Motor neuron (in vitro differentiated cells): ENCODE data around the gene HHIPL1. TPM values are rescaled to one million over a fixed set of nuclear protein-coding genes. Genes with fewer than 3 reads are reported as not detected.

Experiments
- ATAC-seq, 8 experiments: fragments of 200-7000 bp; cut with Tn5 transposase; replicated peaks in 6 of 8; 2 replicates each; pipeline ENCODE4 v1.8.0; 2021; ENCODE audit warnings: mild to moderate bottlenecking in 8 of 8, moderate library complexity in 8 of 8
- H3K27ac ChIP-seq, 2 donors: fragments of 250-450 bp; sonication (Bioruptor Pico); 2 replicates each; pipeline ENCODE4 v1.9.0; 2021; ENCODE audit warnings: antibody characterized with exemption in 2 of 2, mild to moderate bottlenecking in 2 of 2, moderate library complexity in 1 of 2
- H3K4me1 ChIP-seq, 2 donors: fragments of 250-450 bp; sonication (Bioruptor Pico); replicated peaks in 1 of 2; 2 replicates each; pipeline ENCODE4 v1.6.1; 2021; ENCODE audit warnings: antibody characterized with exemption in 2 of 2, mild to moderate bottlenecking in 2 of 2, moderate library complexity in 1 of 2
- H3K4me3 ChIP-seq, 5 donors: fragments of 250-450 bp; sonication (Bioruptor Pico); 2 replicates each; pipeline ENCODE4 v1.9.0; 2021; ENCODE audit warnings: antibody characterized with exemption in 5 of 5, mild to moderate bottlenecking in 5 of 5, moderate library complexity in 4 of 5
- WGBS, 10 experiments: fragments of 450-650 bp; shearing (Covaris generic); methylation state at CpG; one replicate each; pipeline ENCODE4 v1.0.0; 2022; 5-methylcytosine and 5-hydroxymethylcytosine counted together
- in situ Hi-C, 9 experiments: fragments of 400-800 bp; cut with MboI; loops; one replicate each; pipeline ENCODE4 v1.15.0; 2021; ENCODE audit warnings: low sequenced_read_pairs in 9 of 9, low pct_unique_long_range_greater_than_20kb in 2 of 9; ENCODE audit not compliant: unreplicated experiment in 9 of 9
- total RNA-seq, 8 experiments: library from RNA; unstranded; fragments of 300-600 nt; gene quantifications; 2 replicates each; pipeline versions ENCODE4 v1.2.3 to v1.2.4, GENCODE V29; 2022

HHIPL1 gene
- total RNA-seq, 8 experiments from 2014 or later, result 0.84 to 2.3 (median 1.9) TPM

DNA sequence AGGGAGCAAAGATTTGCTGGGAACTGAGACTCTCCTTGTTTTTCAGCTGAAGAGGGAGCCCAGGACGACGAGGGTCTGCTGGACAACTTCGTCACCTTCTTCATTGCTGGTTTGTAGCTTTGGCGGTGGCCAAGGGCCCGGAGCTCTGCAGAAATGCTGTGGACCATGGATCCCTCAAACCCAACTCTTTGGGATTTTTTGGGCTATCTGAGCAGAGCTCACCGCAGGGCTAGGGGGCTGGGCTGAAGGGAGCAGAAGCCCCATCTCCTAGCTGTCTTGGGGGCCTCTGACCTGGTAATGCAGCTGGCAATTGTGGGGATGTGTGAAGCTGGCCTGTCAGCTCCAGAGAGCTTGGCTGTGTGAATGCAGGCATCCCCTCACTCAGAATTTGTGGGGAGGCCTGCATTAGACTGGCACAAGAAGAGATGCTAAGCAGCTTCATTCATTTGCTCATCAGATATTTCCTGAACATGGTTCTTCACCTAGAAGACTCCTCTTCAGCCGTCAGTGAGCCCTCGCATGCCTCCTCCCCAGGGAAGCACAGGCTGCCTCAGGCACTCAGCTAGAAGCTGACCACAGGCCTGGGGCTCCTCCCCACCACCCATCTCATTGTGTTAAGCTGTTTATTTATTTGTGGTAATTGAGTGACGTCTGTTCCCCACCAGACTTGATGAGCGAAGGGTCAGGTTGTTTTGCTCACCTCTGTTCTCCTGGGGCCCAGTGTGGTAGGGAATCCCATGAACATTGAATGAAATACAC, 71.3 kb downstream of the HHIPL1 start:
- 50 to 100% (median 80%) methylated on average over 1 to 4 of the region's 10 CpGs; no CpG with 5 or more reads in 2 of the 10 experiments for WGBS, 10 experiments
- in situ Hi-C loops, result no loop called here
- Histone ChIP-seq H3K27ac (no peak overlapping the region), H3K4me3 (no peak overlapping the region), H3K4me1 (peaks cover 0 to 4% of the 10 kb centered on the region in 2 donors)
- ATAC-seq, result no peak

DNA sequence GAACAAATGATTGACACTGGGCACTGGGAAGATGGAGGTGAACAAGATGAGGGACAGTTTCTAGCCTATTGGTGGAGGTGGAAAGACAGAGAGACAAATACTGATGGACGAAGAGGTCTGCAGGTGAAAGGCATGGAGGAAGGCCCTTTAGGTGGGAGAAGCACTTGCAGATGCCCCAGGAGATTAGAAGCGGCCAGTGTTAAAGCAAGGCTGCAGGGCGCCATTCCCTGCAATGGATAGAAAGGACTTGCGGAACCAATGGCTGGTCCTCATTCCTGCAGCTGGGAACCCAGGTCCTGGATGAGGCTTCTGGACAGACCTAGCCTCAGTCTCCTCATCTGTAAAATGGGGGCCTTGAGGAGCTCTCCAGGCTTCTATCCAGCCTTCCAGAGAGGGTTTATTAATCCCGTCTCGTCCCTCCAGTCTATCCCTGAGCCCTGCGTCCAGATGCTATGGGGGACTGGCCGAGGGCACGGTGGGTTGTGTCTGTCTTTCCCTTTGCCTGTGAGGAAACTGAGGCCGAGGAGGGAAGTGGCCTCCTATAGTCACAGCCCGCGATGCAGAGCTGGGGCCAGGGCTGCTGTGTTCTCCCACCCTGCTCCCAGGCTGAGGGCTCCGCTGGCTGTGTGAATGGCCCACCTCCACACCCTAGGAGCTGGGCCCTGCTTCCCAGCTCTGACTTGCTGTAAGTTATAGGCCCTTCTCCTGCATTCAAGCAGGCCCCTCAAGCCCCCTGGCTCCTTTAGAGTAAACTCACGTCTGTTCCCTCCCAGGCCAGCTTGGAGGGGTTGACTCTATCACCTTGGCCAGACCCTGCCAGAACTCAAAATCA, 72.1 kb downstream of the HHIPL1 start:
- ATAC-seq, result no peak
- Histone ChIP-seq H3K4me1 (peaks cover 0 to 4% of the 10 kb centered on the region in 2 donors), H3K27ac (no peak overlapping the region), H3K4me3 (no peak overlapping the region)
- 33 to 100% (median 88%) methylated on average over 1 to 8 of the region's 14 CpGs; no CpG with 5 or more reads in 3 of the 10 experiments for WGBS, 10 experiments
- in situ Hi-C loops, result no loop called here

DNA sequence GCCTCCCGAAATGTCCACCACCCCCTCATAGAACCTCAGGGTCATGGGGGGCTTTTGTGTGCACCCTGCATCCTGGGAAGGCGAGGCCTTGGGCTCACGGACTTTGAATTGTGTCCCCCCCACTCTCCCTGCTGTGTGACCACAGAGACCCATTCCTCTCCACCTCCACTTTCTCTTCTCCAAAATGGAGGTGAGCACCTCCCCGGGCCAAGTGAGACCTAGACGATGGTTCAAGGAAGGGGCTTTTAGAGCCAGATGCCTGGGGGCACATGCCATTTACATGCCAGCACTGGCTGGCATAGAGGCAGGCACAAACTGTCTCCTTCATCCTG, 72.7 kb downstream of the HHIPL1 start:
- WGBS, 10 experiments, result 59 to 100% (median 80%) methylated on average over 2 to 5 of the region's 5 CpGs; no CpG with 5 or more reads in 7 of the 10 experiments
- ATAC-seq, result no peak

DNA sequence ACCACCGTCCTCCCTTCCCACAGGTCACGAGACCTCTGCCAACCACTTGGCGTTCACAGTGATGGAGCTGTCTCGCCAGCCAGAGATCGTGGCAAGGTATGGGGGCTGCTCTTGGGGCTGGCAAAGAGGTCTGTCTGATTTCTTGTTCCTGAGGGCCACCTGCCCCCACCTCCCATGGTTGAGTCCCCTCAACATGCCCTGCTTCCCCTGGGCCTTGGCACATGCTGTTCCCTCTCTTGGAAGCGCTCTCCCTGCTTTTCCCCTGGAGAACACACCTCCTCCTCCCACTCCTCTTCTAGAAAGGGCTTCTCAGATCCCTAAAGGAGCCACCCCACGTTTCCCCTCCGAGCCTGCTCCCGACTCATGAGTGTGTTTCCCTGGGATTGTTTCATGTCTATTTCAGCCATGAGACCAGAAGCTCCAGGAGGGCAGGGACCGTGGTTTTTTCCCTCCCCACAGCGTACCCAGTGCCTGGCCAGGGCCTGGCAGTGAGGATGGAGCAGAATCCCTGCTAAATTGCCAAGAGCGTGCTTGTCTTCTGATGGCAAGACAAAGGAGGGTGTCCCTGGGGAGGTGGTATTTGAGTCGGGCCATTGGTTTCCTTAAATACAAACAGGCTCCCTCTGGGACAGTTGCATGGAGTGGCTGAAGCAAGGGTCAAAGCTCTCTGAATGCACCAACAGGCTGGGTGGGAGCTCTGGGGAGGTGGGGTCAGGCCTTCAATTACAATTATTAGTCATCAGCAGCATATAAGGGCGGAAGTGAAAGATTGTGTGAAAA, 73.3 kb downstream of the HHIPL1 start:
- Histone ChIP-seq H3K4me1 (peaks cover 0 to 4% of the 10 kb centered on the region in 2 donors), H3K4me3 (no peak overlapping the region), H3K27ac (peak overlapping the region in 1 of 2 donors; percentile 33)
- in situ Hi-C loops, result no loop called here
- ATAC-seq, result peak in 6 of 8 experiments; percentile 24 to 72 (median 56)
- WGBS, 10 experiments, result 37 to 75% (median 60%) methylated on average over 2 to 6 of the region's 14 CpGs; no CpG with 5 or more reads in 4 of the 10 experiments

More for the DNA sequence above, 72.7 kb downstream of the HHIPL1 start:
- in situ Hi-C loops, result no loop called here
- Histone ChIP-seq H3K4me3 (no peak overlapping the region), H3K27ac (no peak overlapping the region), H3K4me1 (peaks cover 0 to 4% of the 10 kb centered on the region in 2 donors)

DNA sequence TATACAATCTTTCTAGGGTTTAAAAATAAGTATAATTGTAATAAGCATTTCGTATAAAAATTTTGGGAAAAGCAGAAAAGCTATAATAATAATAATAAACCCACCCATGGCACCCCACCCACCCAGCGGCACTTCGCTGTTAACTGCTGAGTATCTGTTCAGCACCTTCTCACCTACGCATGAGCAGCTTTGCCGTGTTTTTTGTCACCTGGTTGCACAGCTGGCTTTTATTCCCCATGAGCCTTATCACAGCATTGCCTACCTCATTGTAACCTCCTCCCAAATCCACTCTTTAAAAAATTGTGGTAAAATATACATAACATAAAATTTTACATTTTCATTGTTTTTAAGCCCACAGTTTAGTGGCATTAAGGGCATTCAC, 73.9 kb downstream of the HHIPL1 start:
- no peak overlapping the region for H3K27ac ChIP-seq
- H3K4me3 ChIP-seq, result no peak overlapping the region
- in situ Hi-C loops, result no loop called here
- peaks cover 0 to 4% of the 10 kb centered on the region in 2 donors for H3K4me1 ChIP-seq
- no peak for ATAC-seq
- 0 to 100% (median 81%) methylated on average over 1 to 5 of the region's 5 CpGs; no CpG with 5 or more reads in 2 of the 10 experiments for WGBS, 10 experiments

DNA sequence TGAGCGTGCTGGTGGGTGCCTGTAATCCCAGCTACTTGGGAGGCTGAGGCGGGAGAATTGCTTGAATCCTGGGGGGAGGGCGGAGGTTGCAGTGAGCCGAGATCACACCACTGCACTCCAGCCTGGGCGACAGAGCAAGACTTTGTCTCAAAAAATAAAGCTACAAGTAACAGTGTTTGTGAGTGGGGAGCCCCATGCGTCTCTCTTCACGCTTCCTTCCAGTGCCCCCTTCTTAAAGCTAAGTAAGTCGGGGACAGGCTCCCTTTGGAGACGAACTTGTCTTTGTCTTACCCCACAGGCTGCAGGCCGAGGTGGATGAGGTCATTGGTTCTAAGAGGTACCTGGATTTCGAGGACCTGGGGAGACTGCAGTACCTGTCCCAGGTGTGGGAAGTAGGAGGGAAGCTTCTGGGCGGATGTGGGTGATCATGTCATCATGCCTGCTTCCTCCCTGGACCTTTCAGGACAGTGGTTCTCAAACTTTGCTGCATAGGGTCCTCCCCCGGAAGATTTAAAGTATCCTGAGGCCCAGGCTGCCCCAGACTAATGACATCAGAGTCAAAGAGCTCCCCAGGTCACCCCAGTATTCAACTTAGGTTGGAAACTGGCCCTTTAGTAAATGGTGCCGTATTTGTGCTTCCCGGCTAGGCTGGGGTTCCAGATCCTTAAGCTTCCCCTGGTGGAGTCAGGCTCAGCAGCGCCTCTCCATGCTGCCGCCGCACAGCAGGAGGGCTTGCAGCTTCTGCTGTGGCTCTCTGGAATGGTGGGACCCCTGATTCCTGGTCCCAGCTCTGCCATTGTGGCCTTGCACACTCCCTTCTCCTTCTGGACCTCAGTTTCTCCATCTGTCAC, 76.2 kb downstream of the HHIPL1 start:
- in situ Hi-C loops, result no loop called here
- Histone ChIP-seq H3K27ac (no peak overlapping the region), H3K4me1 (peaks cover 0 to 4% of the 10 kb centered on the region in 2 donors), H3K4me3 (no peak overlapping the region)
- ATAC-seq, result no peak
- WGBS, 10 experiments, result 77 to 100% (median 82%) methylated on average over 1 to 6 of the region's 18 CpGs; no CpG with 5 or more reads in 3 of the 10 experiments

DNA sequence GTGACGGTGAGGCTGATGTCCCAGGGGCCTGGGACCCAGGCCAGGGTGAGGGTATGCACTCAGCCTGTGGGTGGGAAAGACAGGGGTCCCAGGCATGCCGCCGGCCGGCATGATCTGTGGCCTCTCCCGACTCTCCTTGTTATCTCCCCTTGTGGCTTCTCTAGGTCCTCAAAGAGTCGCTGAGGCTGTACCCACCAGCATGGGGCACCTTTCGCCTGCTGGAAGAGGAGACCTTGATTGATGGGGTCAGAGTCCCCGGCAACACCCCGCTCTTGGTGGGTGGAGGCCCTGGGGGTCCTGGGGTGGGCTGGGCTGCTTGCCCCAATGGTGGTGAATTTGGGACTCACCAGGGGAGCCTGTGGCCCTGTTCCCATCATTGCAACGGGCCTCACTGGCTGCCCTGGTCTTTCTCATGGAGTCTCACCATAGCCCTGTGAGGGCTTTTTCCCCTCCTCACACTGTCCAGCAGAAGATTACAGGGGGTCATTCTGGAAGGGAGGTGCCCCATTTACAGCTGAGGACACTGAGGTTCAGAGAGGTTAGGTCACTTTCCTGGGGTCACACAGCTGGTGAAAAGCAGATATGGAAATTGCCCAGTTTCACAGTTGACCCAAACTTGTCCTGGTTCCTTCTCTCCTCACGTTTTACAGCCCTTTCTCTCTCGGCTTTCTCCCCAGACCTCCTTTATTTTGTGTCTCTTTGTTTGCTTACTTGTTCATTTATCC, 77.0 kb downstream of the HHIPL1 start:
- peaks cover 0 to 4% of the 10 kb centered on the region in 2 donors for H3K4me1 ChIP-seq
- WGBS, 10 experiments, result 11 to 69% (median 52%) methylated on average over 1 to 3 of the region's 12 CpGs; no CpG with 5 or more reads in 3 of the 10 experiments
- H3K27ac ChIP-seq, result no peak overlapping the region
- no peak for ATAC-seq
- H3K4me3 ChIP-seq, result no peak overlapping the region
- in situ Hi-C loops, result no loop called here

DNA sequence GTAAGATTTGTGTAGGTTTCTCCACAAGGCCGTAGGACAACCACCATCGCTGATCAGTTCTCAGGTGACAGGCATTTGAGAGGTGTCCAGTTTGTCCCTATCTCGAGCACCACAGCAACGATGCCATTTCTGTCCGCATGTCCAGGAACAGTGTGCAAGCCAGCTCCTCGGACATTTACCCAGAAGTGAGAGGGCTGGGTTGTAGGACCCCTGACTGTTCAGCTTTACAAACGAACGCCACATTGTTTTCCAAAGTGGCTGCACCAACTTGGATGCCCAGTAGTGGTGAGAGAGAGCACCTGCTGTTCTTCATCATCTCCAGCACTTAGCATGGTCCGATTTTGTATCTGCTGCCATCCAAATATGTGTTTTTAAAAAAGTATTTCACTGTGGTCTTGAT, 77.8 kb downstream of the HHIPL1 start:
- no peak for ATAC-seq

DNA sequence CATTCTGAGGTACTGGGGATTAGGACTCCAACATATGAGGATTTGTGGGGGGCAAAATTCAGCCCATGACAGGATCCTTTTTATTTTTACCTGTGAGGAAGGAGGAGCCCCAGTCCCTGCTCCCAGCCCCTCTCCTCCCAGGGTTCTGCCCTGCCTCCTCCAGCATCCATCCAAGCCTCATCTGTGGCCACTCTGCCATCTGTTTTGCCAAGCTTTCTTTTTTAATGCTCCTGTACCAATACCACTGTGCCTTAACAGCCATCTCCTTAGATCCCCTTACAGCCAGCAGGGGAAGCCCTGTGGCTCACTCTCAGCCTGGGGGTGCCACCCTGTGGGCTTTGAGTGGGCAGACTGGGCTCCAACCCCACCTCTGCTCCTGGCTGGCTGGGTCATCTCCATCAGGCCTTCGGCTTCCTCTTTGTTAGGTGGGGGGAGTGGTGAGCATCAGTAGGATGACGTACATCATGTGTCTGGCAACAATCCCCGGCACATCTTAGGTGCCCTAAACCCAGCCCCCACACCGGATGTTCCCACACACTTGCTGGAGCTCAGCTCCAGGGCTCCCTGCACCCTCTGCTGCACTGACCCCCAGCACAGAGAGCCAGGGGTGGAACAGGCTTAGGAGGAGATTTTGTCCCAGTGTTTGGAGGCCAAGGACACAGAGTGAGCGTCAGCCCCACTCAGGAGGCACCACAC, 79.4 kb downstream of the HHIPL1 start:
- ATAC-seq, result peak in 1 of 8 experiments; percentile 8
- 40 to 100% (median 80%) methylated on average over 1 to 2 of the region's 5 CpGs; no CpG with 5 or more reads in 4 of the 10 experiments for WGBS, 10 experiments
- in situ Hi-C loops, result no loop called here

More for the DNA sequence above, 77.8 kb downstream of the HHIPL1 start:
- in situ Hi-C loops, result no loop called here
- H3K4me3 ChIP-seq, result no peak overlapping the region
- H3K4me1 ChIP-seq, result peaks cover 0 to 4% of the 10 kb centered on the region in 2 donors
- no peak overlapping the region for H3K27ac ChIP-seq
- WGBS, 10 experiments, result 71 to 100% (median 90%) methylated on average over 1 to 7 of the region's 9 CpGs; no CpG with 5 or more reads in 2 of the 10 experiments

DNA sequence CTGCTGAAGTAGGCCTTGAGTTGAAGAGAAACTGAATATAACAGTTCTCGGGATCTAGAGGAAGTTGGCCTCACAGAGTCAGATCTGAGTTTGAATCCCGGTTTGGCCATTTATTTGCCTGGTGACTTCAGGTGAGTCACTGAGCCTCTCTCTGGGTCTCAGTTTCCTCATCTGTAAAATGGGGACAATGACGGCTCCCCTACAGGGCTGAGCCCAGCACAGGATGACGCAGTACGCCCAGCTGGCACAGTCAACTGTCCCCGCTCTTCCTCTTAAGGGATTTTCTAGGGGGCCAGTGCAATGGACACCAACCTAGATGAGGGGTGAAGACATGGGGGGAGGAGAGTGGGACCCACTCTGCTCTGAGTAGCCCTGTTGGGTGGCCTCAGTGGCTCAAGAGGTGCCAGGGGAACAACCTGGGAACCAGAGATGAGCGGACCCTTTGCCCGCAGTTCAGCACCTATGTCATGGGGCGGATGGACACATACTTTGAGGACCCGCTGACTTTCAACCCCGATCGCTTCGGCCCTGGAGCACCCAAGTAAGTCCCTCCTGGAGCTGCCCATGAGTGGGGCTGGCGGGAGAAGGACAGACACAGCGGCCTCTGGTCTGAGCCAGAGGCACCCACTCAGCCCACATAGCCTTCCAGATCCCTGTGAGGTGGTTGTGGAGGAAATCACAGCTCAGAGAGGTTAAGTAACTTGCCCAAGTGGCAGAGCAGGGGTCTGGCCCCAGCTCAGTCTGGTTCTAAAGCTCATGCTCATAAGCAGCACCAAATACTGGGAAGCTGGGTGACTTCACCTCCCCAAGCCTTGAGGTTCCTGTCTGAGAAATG, 80.2 kb downstream of the HHIPL1 start:
- 95 to 100% (median 100%) methylated on average over 2 to 12 of the region's 15 CpGs; no CpG with 5 or more reads in 5 of the 10 experiments for WGBS, 10 experiments
- in situ Hi-C loops, result loop anchor here in 3 of 9 experiments (25.0 kb wide), 1 partner anchor 162 kb away; no protein-coding TSS in a partner anchor
- no peak for ATAC-seq
- Histone ChIP-seq H3K27ac (no peak overlapping the region), H3K4me1 (peaks cover under 1 to 3% of the 10 kb centered on the region in 2 donors), H3K4me3 (no peak overlapping the region)

More for the DNA sequence above, 79.4 kb downstream of the HHIPL1 start:
- Histone ChIP-seq H3K4me3 (no peak overlapping the region), H3K27ac (no peak overlapping the region), H3K4me1 (no peaks in the 10 kb centered on the region)
